T-cell (primary cell): Measurements from ENCODE around the gene PCDHGB5. TPM values are rescaled to one million over a fixed set of nuclear protein-coding genes. Genes with fewer than 3 reads are reported as not detected.
"Not testable (repeated sequence)": the region's sequence is repeated elsewhere in the genome, so short reads cannot be mapped to it uniquely, and the experiment has no call there.

Source experiments
- ATAC-seq, 4 experiments: fragments of 200-7000 bp in 3 of 4; fragments of 150-1000 bp in 1 of 4; cut with Tn5 transposase; replicated peaks in 1 of 4; 1 replicate in 3 of 4; 2 replicates in 1 of 4; pipeline ENCODE4 v1.10.0; 2021; ENCODE audit warnings: moderate library complexity in 3 of 4, mild to moderate bottlenecking in 2 of 4, moderate number of reproducible peaks in 1 of 4
- CTCF ChIA-PET, 2 donors: fragments of 300-600 bp; sonication (Branson Sonifier 250); formaldehyde crosslinking; loops; one replicate each; lab custom pipeline; 2022; ENCODE audit warnings: antibody characterized with exemption in 2 of 2; lab: Charles Lee
- POLR2A ChIA-PET, 2 donors: fragments of 300-600 bp; sonication (Branson Sonifier 250); formaldehyde crosslinking; loops; one replicate each; lab custom pipeline; 2022; ENCODE audit warnings: antibody characterized with exemption in 2 of 2; lab: Charles Lee
- DNase-seq, 35 experiments: peaks; one replicate each; pipeline versions ENCODE4 v3.0.0 to v3.0.0-alpha.2; 2013 to 2023
- H3K27ac ChIP-seq: one replicate; pipeline ENCODE4 v1.5.1; 2013; ENCODE audit warnings: low read length
- H3K27me3 ChIP-seq, 2 experiments: replicated peaks in 1 of 2; 1 replicate in 1 of 2; 2 replicates in 1 of 2; pipeline versions ENCODE4 v1.6.1 to v1.7.0; 2013; ENCODE audit warnings: low read length in 1 of 2, mixed read lengths in 1 of 2; ENCODE audit not compliant: control insufficient read depth in 2 of 2, insufficient read depth in 2 of 2; ENCODE audit errors: extremely low read depth in 1 of 2
- H3K36me3 ChIP-seq, 2 donors: 1 replicate in 1 of 2; 2 replicates in 1 of 2; pipeline versions ENCODE4 v1.6.1 to v1.7.0; 2013; ENCODE audit warnings: low read length in 1 of 2; ENCODE audit not compliant: control insufficient read depth in 2 of 2, insufficient read depth in 1 of 2; ENCODE audit errors: extremely low read depth in 1 of 2
- H3K4me1 ChIP-seq, 2 experiments: 1 replicate in 1 of 2; 2 replicates in 1 of 2; pipeline versions ENCODE4 v1.6.1 to v1.7.0; 2013; ENCODE audit warnings: low read length in 2 of 2, mixed read lengths in 1 of 2; ENCODE audit not compliant: insufficient read depth in 2 of 2, control insufficient read depth in 1 of 2; ENCODE audit errors: extremely low read depth in 1 of 2
- H3K4me3 ChIP-seq, 2 donors: 1 replicate in 1 of 2; 2 replicates in 1 of 2; pipeline versions ENCODE4 v1.5.1 to v1.7.0; 2013; ENCODE audit warnings: mild to moderate bottlenecking in 2 of 2, low read length in 1 of 2, moderate library complexity in 1 of 2; ENCODE audit not compliant: control insufficient read depth in 1 of 2; ENCODE audit errors: extremely low read depth in 1 of 2
- H3K9me3 ChIP-seq: 2 replicates; pipeline ENCODE4 v1.7.0; 2013
- H3K27ac Mint-ChIP-seq, 2 donors: one replicate each; pipeline ENCODE4 v1.8.0; 2020 to 2021; ENCODE audit warnings: mild to moderate bottlenecking in 2 of 2, mixed read lengths in 2 of 2
- H3K27me3 Mint-ChIP-seq, 2 donors: one replicate each; pipeline ENCODE4 v1.8.0; 2021 to 2022; ENCODE audit warnings: mixed read lengths in 2 of 2
- H3K36me3 Mint-ChIP-seq: one replicate; pipeline ENCODE4 v1.8.0; 2021; ENCODE audit warnings: mixed read lengths
- H3K4me1 Mint-ChIP-seq, 3 donors: one replicate each; pipeline ENCODE4 v1.8.0; 2020 to 2022; ENCODE audit warnings: mixed read lengths in 3 of 3, mild to moderate bottlenecking in 1 of 3
- H3K4me3 Mint-ChIP-seq, 3 donors: one replicate each; pipeline ENCODE4 v1.8.0; 2020 to 2022; ENCODE audit warnings: mild to moderate bottlenecking in 3 of 3, mixed read lengths in 3 of 3, moderate library complexity in 3 of 3
- H3K9me3 Mint-ChIP-seq, 3 donors: one replicate each; pipeline ENCODE4 v1.8.0; 2020 to 2022; ENCODE audit warnings: mixed read lengths in 3 of 3
- WGBS: methylation state at CpG from one replicate; pipeline ENCODE4 v1.1.5; 2013; ENCODE audit warnings: missing lambda C conversion rate; ENCODE audit not compliant: insufficient coverage; 5-methylcytosine and 5-hydroxymethylcytosine counted together
- total RNA-seq, 35 experiments: library from RNA in 6 of 35; stranded (reverse) in 6 of 35; fragments of 120-200 nt in 1 of 35; gene quantifications; one replicate each; pipeline versions ENCODE4 v1.2.1 to v1.2.4 and lab custom pipeline; 2013 to 2026

PCDHGB5 gene
- total RNA-seq, 5 donors from 2014 or later (not counting 1 experiment from before 2014, with no cell fraction given): 0.26 to 0.96 (median 0.39) TPM

- CTCF ChIA-PET: interaction anchor here in 1 of 2 donors (1.6 to 2.1 kb wide), 2 partner anchors 14 to 126 kb away, joined by 5 to 7 read pairs; partner anchors contain the start of gene PCDHGA10
These were observed 861 bp downstream of the PCDHGB5 start for GRCh38 chr5:141398608-141399007.

GRCh38 chr5:141399555-141400258 is 2.0 kb downstream of the PCDHGB5 start:
- ChIA-PET POLR2A (no interaction called here), CTCF (no interaction called here)
- Histone ChIP-seq H3K27me3 (peaks cover 20 to 52% of the 10 kb centered on the region in 2 experiments), H3K9me3 (peaks cover 8% of the 10 kb centered on the region), H3K4me3 (no peak overlapping the region), H3K36me3 (no peaks in the 10 kb centered on the region), H3K27ac (no peak overlapping the region), H3K4me1 (peaks cover 0 to 9% of the 10 kb centered on the region in 2 experiments)
- DNase-seq: no peak
- H3K9me3 Mint-ChIP-seq: peaks cover 11 to 30% (median 21%) of the 10 kb centered on the region in 3 donors
- peak overlapping the region in 1 of 2 donors; percentile 77 for H3K27ac Mint-ChIP-seq
- peaks cover 0 to 2% (median 0%) of the 10 kb centered on the region in 3 donors for H3K4me1 Mint-ChIP-seq
- 45% methylated on average over 60 of the region's 61 CpGs for WGBS
- peaks cover 8% of the 10 kb centered on the region for H3K36me3 Mint-ChIP-seq
- no peak overlapping the region for H3K4me3 Mint-ChIP-seq
- ATAC-seq: no peak
- H3K27me3 Mint-ChIP-seq: peaks cover 56 to 74% of the 10 kb centered on the region in 2 donors

More at GRCh38 chr5:141398608-141399007, 861 bp downstream of the PCDHGB5 start:
- peaks cover 12 to 30% (median 23%) of the 10 kb centered on the region in 3 donors for H3K9me3 Mint-ChIP-seq
- no peaks in the 10 kb centered on the region for H3K36me3 ChIP-seq
- H3K27me3 Mint-ChIP-seq: peaks cover 56 to 74% of the 10 kb centered on the region in 2 donors
- POLR2A ChIA-PET: no interaction called here
- H3K4me1 ChIP-seq: peaks cover 0 to 9% of the 10 kb centered on the region in 2 experiments
- WGBS: 43% methylated on average over 13 of the region's 15 CpGs
- no peak overlapping the region for H3K4me3 ChIP-seq
- peaks cover 8% of the 10 kb centered on the region for H3K36me3 Mint-ChIP-seq
- H3K27ac ChIP-seq: no peak overlapping the region
- no peak overlapping the region for H3K4me3 Mint-ChIP-seq
- peaks cover 9% of the 10 kb centered on the region for H3K9me3 ChIP-seq
- H3K4me1 Mint-ChIP-seq: peaks cover 0 to 2% (median 0%) of the 10 kb centered on the region in 3 donors
- DNase-seq: no peak
- ATAC-seq: no peak
- peaks cover 20 to 55% of the 10 kb centered on the region in 2 experiments for H3K27me3 ChIP-seq
- no peak overlapping the region for H3K27ac Mint-ChIP-seq

- Mint-ChIP-seq H3K27me3 (peaks cover 64 to 75% of the 10 kb centered on the region in 2 donors), H3K9me3 (peaks cover 11 to 28% (median 27%) of the 10 kb centered on the region in 3 donors), H3K4me1 (peaks cover 0 to 5% (median 0%) of the 10 kb centered on the region in 3 donors), H3K36me3 (peaks cover 8% of the 10 kb centered on the region), H3K4me3 (peak within 1 kb of the TSS; percentile 49 to 57 (median 55)), H3K27ac (no peak within 1 kb of the TSS)
- CTCF ChIA-PET: interaction anchor here in 1 of 2 donors (1.0 kb wide), 1 partner anchor 161 kb away, joined by 4 read pairs; no protein-coding TSS in a partner anchor
- no peaks in the 10 kb centered on the region for H3K36me3 ChIP-seq
- peak in 1 of 35 experiments; percentile 21 for DNase-seq
- ATAC-seq: no peak
- 21% methylated on average over 20 of the region's 27 CpGs for WGBS
- no peak within 1 kb of the TSS for H3K27ac ChIP-seq
- POLR2A ChIA-PET: no interaction called here
- H3K4me3 ChIP-seq: peak within 1 kb of the TSS in 1 of 2 donors; percentile 20
- peaks cover 19 to 56% of the 10 kb centered on the region in 2 experiments for H3K27me3 ChIP-seq
- H3K4me1 ChIP-seq: peaks cover 0 to 8% of the 10 kb centered on the region in 2 experiments
- peaks cover 12% of the 10 kb centered on the region for H3K9me3 ChIP-seq
These were observed 5.0 kb downstream of the PCDHGB5 start, which contains the start of gene PCDHGA9 for GRCh38 chr5:141402553-141403243. TSS of gene PCDHGA9 (plus strand) at chr5:141402778. CDS start at chr5:141402953, 175 bp downstream.

- no peak overlapping the region for H3K4me3 ChIP-seq
- no peaks in the 10 kb centered on the region for H3K36me3 ChIP-seq
- CTCF ChIA-PET: interaction anchor here (0.6 to 1.0 kb wide), 3 partner anchors 12 to 161 kb away, joined by 3 to 4 read pairs (median 4); no protein-coding TSS in a partner anchor
- peaks cover 0 to 6% of the 10 kb centered on the region in 2 experiments for H3K4me1 ChIP-seq
- DNase-seq (no peak), ATAC-seq (no peak)
- 38% methylated on average over 16 of the region's 22 CpGs for WGBS
- H3K9me3 ChIP-seq: peaks cover 12% of the 10 kb centered on the region
- Mint-ChIP-seq H3K27ac (no peak overlapping the region), H3K9me3 (peaks cover 11 to 31% (median 30%) of the 10 kb centered on the region in 3 donors), H3K36me3 (peaks cover 10% of the 10 kb centered on the region), H3K27me3 (peaks cover 69 to 82% of the 10 kb centered on the region in 2 donors), H3K4me1 (peaks cover 0 to 7% (median 2%) of the 10 kb centered on the region in 3 donors), H3K4me3 (no peak overlapping the region)
- POLR2A ChIA-PET: no interaction called here
- H3K27me3 ChIP-seq: peaks cover 19 to 60% of the 10 kb centered on the region in 2 experiments
- H3K27ac ChIP-seq: no peak overlapping the region
These were observed 5.6 kb downstream of the PCDHGB5 start for GRCh38 chr5:141403387-141403786.

- Mint-ChIP-seq H3K27ac (peak within 1 kb of the TSS in 1 of 2 donors; percentile 40), H3K36me3 (peaks cover 15% of the 10 kb centered on the region)
These were observed 10.2 kb downstream of the PCDHGB5 start, which contains the start of gene PCDHGB6 for GRCh38 chr5:141407790-141408505. TSS of gene PCDHGB6 (plus strand) at chr5:141408021. CDS start at chr5:141408203, 182 bp downstream.

More at GRCh38 chr5:141407790-141408505, 10.2 kb downstream of the PCDHGB5 start, which contains the start of gene PCDHGB6:
- Mint-ChIP-seq H3K27me3 (peaks cover 64 to 85% of the 10 kb centered on the region in 2 donors), H3K4me3 (peak within 1 kb of the TSS; percentile 13 to 60 (median 47)), H3K9me3 (peaks cover 14 to 32% (median 27%) of the 10 kb centered on the region in 3 donors)
- not testable (repeated sequence) for H3K4me1 ChIP-seq, H3K27ac ChIP-seq, H3K9me3 ChIP-seq, H3K4me1 Mint-ChIP-seq, H3K36me3 ChIP-seq
- Histone ChIP-seq H3K4me3 (peak within 1 kb of the TSS in 1 of 2 donors; percentile 19), H3K27me3 (peaks cover 19 to 66% of the 10 kb centered on the region in 2 experiments)
- POLR2A ChIA-PET: interaction anchor here (0.5 to 0.6 kb wide), 2 partner anchors 92 to 153 kb away, joined by 3 to 8 read pairs; no protein-coding TSS in a partner anchor
- DNase-seq (peak in 12 of 35 experiments; percentile 11 to 40 (median 26)), ATAC-seq (peak; percentile 32 to 54 (median 48))
- WGBS: 23% methylated on average over 41 of the region's 51 CpGs
- CTCF ChIA-PET: interaction anchor here (0.6 to 1.6 kb wide), 3 partner anchors 110 to 156 kb away, joined by 3 to 6 read pairs (median 3); no protein-coding TSS in a partner anchor
